ENCODE measurements around the gene CCDC38. TPM values are rescaled to one million over a fixed set of nuclear protein-coding genes. Genes with fewer than 3 reads are reported as not detected.
A peak's percentile ranks its signal among the peaks of the same experiment; 100 is the strongest.

CCDC38 gene
- total RNA-seq, 1 experiment from 2014 or later = not detected

- DNase-seq (ENCODE audit: low spot score) = no peak
- in situ Hi-C loops (cut with HindIII; ENCODE audit: low sequenced_read_pairs) = no loop called here
These were observed 44.3 kb downstream of the CCDC38 start for GRCh38 chr12:95898081-95898480.

GRCh38 chr12:95896846-95897245 lies 45.6 kb downstream of the CCDC38 start:
- in situ Hi-C loops (cut with HindIII; ENCODE audit: low sequenced_read_pairs) = no loop called here
- DNase-seq (ENCODE audit: low spot score) = no peak

DNA sequence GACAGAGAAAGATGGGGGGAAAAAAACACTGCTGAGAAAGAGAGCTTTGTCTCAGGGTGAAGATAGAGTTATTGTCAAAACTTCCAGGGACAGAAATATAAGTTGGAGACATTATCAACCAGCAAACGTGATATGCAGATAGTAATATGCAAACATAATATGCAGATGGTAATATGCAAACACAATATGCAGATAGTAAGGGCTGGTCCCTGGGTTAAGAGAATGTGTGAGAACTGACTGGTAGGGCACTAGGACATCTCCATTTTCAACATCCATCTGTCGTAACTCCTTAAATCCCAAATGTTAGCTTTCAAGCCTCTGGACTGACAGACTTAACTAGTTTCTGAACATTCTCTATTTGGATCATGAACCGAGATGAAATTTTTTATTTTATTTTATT lies 51.5 kb downstream of the CCDC38 start:
- in situ Hi-C loops (cut with HindIII; ENCODE audit: low sequenced_read_pairs) = no loop called here
- DNase-seq (ENCODE audit: low spot score) = no peak

DNA sequence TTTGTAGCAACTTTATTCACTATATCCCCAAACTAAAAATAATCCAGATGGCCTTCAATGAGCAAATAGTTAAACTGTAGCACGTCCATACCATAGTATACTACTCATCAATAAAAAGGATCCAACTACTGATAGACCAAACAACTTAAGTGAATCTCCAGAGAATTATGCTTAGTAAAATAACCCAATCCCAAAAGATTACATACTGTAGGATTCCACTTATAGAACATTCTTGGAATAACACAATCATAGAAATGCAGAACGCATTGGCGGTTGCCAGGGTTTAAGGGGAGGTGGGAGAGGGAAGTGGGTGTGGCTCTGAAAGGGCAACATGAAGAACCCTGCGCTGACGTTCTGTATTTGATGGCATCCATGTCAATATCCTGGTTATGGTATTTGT lies 55.1 kb downstream of the CCDC38 start:
- in situ Hi-C loops (cut with HindIII; ENCODE audit: low sequenced_read_pairs) = no loop called here
- no peak for DNase-seq (ENCODE audit: low spot score)

- in situ Hi-C loops (cut with HindIII; ENCODE audit: low sequenced_read_pairs) = no loop called here
- DNase-seq (ENCODE audit: low spot score) = no peak
These were observed 57.4 kb downstream of the CCDC38 start for GRCh38 chr12:95884998-95885397.

- no peak for DNase-seq (ENCODE audit: low spot score)
- in situ Hi-C loops (cut with HindIII; ENCODE audit: low sequenced_read_pairs) = no loop called here
These were observed 59.5 kb downstream of the CCDC38 start for GRCh38 chr12:95882873-95883272.

DNA sequence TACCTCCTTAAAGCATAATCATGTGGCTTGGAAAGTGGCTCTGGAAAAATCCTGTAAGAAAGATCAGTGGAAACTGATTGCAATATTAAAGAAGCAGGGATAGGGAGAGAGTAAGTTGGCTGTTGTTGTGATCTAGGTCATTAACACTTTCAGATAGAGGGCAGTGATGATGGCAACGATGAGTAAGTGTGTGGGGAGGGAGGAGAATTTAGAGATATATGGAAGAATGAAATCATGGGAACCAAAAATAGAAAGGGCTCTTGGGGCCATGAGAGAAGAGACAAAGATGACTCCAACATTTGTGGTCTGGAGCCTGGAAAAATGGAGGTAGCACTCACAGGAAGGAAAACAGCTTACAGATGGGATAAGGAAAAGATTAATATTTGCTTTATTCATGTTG lies 60.3 kb downstream of the CCDC38 start:
- in situ Hi-C loops (cut with HindIII; ENCODE audit: low sequenced_read_pairs) = no loop called here
- DNase-seq (ENCODE audit: low spot score) = no peak

DNA sequence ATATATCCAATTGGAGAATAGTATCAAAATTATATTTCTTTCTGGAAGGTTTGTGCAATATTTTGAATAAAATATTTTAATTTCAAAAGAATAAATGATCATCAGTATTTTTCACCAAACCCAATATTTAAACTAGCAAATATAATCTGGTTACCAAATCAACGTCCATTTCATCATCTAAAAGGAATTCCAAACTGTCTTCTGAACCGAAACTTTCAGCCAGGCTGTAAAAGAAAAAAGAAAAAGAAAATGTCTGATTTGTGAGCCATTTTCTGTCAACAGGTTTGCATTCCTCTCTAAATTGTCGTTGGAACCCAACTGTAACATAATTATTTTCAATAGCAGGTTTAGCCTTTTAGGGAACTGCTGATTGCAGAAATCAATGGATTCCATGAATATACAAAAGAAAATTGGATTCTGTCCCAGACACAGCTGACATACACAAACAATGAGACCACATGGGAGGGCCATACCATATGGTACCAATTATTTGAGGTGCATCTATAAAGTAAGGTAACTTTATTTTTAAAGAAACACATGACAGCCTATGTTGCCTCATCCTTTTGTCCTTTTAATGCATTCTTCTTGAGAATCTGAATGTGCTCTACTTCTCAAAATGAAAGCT lies 61.0 kb downstream of the CCDC38 start:
- no peak for DNase-seq (ENCODE audit: low spot score)
- in situ Hi-C loops (cut with HindIII; ENCODE audit: low sequenced_read_pairs) = no loop called here

- in situ Hi-C loops (cut with HindIII; ENCODE audit: low sequenced_read_pairs) = no loop called here
- no peak for DNase-seq (ENCODE audit: low spot score)
These were observed 61.5 kb downstream of the CCDC38 start for GRCh38 chr12:95880895-95881294.

DNA sequence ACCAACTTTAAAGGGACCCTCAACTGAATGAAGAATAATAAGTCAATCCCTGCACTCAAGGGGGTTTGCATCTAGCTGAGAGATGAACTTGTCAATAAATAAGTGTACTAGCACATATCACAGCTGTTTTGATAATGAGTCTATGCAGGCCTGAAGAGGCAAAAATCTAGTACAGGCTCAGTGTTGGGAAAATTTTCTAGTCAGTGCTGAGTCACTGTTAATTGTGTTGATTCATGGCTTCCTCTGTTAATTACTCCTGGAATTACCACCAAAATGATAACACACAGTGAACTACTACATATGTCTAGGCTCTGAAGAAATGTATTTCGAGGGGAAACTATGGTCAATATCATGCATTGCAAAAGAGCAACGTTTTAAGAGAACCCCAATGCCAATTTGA lies 64.8 kb downstream of the CCDC38 start:
- DNase-seq (ENCODE audit: low spot score) = no peak
- in situ Hi-C loops (cut with HindIII; ENCODE audit: low sequenced_read_pairs) = no loop called here

DNA sequence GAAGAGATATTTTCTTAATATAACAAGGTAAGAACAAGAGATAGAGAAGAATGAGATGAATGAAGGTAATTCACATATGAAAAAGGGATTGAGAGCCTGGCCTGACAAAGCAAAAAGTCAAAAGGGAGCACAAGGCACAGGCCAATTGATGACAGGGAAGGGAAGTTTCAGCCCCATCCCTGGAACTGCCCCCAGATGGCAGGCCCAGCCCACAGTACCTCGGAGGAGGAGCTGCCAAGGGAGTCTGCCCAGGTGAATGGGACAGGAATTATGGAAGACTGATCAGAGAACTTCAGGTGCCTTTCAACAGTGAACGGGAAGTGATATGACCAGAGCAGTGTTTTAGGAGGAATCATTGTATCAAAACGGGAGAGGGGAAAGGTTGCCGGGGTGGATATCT lies 68.0 kb downstream of the CCDC38 start:
- in situ Hi-C loops (cut with HindIII; ENCODE audit: low sequenced_read_pairs) = no loop called here
- DNase-seq (ENCODE audit: low spot score) = no peak

DNA sequence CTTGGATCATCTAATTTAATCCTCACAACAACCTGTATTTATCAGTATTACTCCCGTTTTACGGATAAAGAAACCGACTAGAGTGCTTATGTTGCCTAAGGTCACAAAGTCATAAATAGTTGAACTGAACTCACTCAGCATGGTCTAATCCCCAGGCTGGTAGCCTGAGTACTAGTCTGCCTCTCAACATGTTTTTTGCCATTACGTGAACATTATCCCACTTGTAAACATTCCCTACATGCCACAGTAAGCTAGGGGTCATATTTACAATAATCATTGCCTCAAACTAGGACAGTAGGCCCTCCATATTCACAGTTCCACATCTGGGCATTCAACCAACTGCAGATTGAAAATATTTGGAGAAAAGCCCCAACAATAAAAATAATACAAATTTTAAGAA lies 71.5 kb downstream of the CCDC38 start:
- no peak for DNase-seq (ENCODE audit: low spot score)
- in situ Hi-C loops (cut with HindIII; ENCODE audit: low sequenced_read_pairs) = no loop called here

GRCh38 chr12:95863337-95863736 lies 79.1 kb downstream of the CCDC38 start:
- in situ Hi-C loops (cut with HindIII; ENCODE audit: low sequenced_read_pairs) = no loop called here
- DNase-seq (ENCODE audit: low spot score) = no peak

- DNase-seq (ENCODE audit: low spot score) = no peak
- in situ Hi-C loops (cut with HindIII; ENCODE audit: low sequenced_read_pairs) = no loop called here
These were observed 80.4 kb downstream of the CCDC38 start for GRCh38 chr12:95862038-95862437.

DNA sequence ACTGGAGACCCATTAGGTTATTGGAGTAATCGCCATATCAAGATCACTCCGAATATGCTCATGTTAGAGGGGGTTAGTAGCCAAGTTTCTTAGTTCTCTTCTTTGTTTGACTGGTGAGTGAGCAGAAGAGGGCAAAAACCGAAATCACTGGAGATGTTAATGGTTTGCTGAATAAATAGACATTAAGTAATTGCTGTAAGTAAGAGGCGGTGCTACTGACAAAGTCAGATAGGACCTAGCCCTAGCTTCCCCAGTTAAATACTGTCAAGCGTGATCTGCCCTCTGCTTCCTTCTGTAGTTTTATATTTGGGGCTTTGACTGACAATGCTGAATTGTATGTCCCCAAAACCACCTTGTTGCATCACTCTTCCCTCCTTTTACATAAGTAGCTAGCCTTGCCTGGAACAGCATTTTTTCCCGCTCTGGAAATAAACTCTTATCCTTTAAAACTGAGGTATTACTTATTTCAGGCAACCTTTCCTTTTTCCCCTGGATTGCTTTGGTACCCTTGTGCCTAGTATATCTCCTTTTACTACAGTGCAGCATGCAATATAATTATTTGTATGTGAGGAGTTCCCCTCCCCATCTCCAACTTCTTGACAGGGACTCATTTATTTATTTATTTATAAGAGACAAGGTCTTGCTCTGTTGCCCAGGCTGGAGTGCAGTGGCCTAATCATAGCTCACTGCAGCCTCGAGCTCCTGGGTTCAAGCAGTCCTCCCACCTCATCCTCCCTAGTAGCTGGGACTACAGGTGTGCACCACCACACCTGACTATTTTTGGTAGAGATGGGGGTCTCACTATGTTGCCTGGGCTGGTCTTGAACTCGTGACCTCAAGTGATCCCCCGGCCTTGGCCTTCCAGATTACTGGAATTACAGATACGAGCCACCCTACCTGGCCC lies 82.2 kb downstream of the CCDC38 start:
- in situ Hi-C loops (cut with HindIII; ENCODE audit: low sequenced_read_pairs) = no loop called here

GRCh38 chr12:95859344-95859816 lies 83.0 kb downstream of the CCDC38 start:
- in situ Hi-C loops (cut with HindIII; ENCODE audit: low sequenced_read_pairs) = no loop called here
- no peak for DNase-seq (ENCODE audit: low spot score)

More for the DNA sequence above, 82.2 kb downstream of the CCDC38 start:
- no peak for DNase-seq (ENCODE audit: low spot score)

GRCh38 chr12:95858451-95859343 lies 83.7 kb downstream of the CCDC38 start, which contains the start of gene SNRPF:
SNRPF (plus strand) TSS chr12:95858952; CDS start chr12:95859074, 122 bp downstream.
- in situ Hi-C loops (cut with HindIII; ENCODE audit: low sequenced_read_pairs) = no loop called here
- DNase-seq (ENCODE audit: low spot score) = peak; percentile 97

- DNase-seq (ENCODE audit: low spot score) = no peak
- in situ Hi-C loops (cut with HindIII; ENCODE audit: low sequenced_read_pairs) = no loop called here
These were observed 84.6 kb downstream of the CCDC38 start for GRCh38 chr12:95857799-95858198.

- DNase-seq (ENCODE audit: low spot score) = no peak
- in situ Hi-C loops (cut with HindIII; ENCODE audit: low sequenced_read_pairs) = no loop called here
These were observed 85.3 kb downstream of the CCDC38 start for GRCh38 chr12:95857156-95857555.
